Dendritic cell treated with granulocyte-macrophage colony-stimulating factor and Interleukin-4, amounts not matched to agents 40 ng/mL and 50 ng/mL, for 4 days (primary cell): Measurements from ENCODE around the gene FBXL13.
"Not testable (repeated sequence)": the region's sequence is repeated elsewhere in the genome, so short reads cannot be mapped to it uniquely, and the experiment has no call there.

Experiments
- H3K27ac Mint-ChIP-seq: one replicate; pipeline ENCODE4 v1.8.0; 2022; ENCODE audit warnings: mild to moderate bottlenecking, mixed read lengths
- H3K27me3 Mint-ChIP-seq: one replicate; pipeline ENCODE4 v1.8.0; 2022; ENCODE audit warnings: mild to moderate bottlenecking, mixed read lengths
- H3K36me3 Mint-ChIP-seq: one replicate; pipeline ENCODE4 v1.8.0; 2022; ENCODE audit warnings: low read depth, mixed read lengths
- H3K4me1 Mint-ChIP-seq: one replicate; pipeline ENCODE4 v1.8.0; 2022; ENCODE audit warnings: low read depth, mixed read lengths
- H3K4me3 Mint-ChIP-seq: one replicate; pipeline ENCODE4 v1.8.0; 2022; ENCODE audit warnings: mild to moderate bottlenecking, moderate library complexity, mixed read lengths
- H3K9me3 Mint-ChIP-seq: one replicate; pipeline ENCODE4 v1.8.0; 2022; ENCODE audit warnings: mixed read lengths
- intact Hi-C: fragments of 100-400 bp; cut with micrococcal nuclease; formaldehyde crosslinking; loops from one replicate; pipeline ENCODE4 v1.15.0; 2022

Gene FBXL13

GRCh38 chr7:103071000-103071399 is 3.6 kb downstream of the FBXL13 start:
- Mint-ChIP-seq H3K9me3 (no peaks in the 10 kb centered on the region), H3K4me1 (peaks cover 16% of the 10 kb centered on the region), H3K36me3 (peaks cover 12% of the 10 kb centered on the region), H3K4me3 (no peak overlapping the region), H3K27me3 (no peaks in the 10 kb centered on the region), H3K27ac (no peak overlapping the region)
- intact Hi-C loops = loop anchor here (5.0 kb wide), 1 partner anchor 324 kb away; the partner anchor contains the start of gene FAM185A

- Mint-ChIP-seq H3K4me3 (no peak overlapping the region), H3K27me3 (no peaks in the 10 kb centered on the region), H3K4me1 (peaks cover 7% of the 10 kb centered on the region), H3K36me3 (no peaks in the 10 kb centered on the region), H3K27ac (no peak overlapping the region), H3K9me3 (no peaks in the 10 kb centered on the region)
- intact Hi-C loops = no loop called here
Observed at GRCh38 chr7:103068414-103069403, 5.9 kb downstream of the FBXL13 start.

GRCh38 chr7:103065667-103066066 is 8.9 kb downstream of the FBXL13 start:
- intact Hi-C loops = no loop called here
- Mint-ChIP-seq H3K4me3 (no peak overlapping the region), H3K4me1 (peaks cover 4% of the 10 kb centered on the region), H3K27me3 (no peaks in the 10 kb centered on the region), H3K27ac (no peak overlapping the region), H3K36me3 (no peaks in the 10 kb centered on the region), H3K9me3 (no peaks in the 10 kb centered on the region)

- no peak overlapping the region for H3K27ac Mint-ChIP-seq
- no peak overlapping the region for H3K4me3 Mint-ChIP-seq
- intact Hi-C loops = loop anchor here (2.0 kb wide), 1 partner anchor 305 kb away; no protein-coding TSS in a partner anchor
- H3K4me1 Mint-ChIP-seq = peaks cover 9% of the 10 kb centered on the region
- H3K36me3 Mint-ChIP-seq = no peaks in the 10 kb centered on the region
- no peaks in the 10 kb centered on the region for H3K27me3 Mint-ChIP-seq
- H3K9me3 Mint-ChIP-seq = no peaks in the 10 kb centered on the region
Observed at GRCh38 chr7:103063895-103064294, 10.7 kb downstream of the FBXL13 start.

GRCh38 chr7:103059471-103059870 is 15.1 kb downstream of the FBXL13 start:
- Mint-ChIP-seq H3K27ac (no peak overlapping the region), H3K36me3 (no peaks in the 10 kb centered on the region), H3K4me3 (no peak overlapping the region), H3K4me1 (peaks cover 4% of the 10 kb centered on the region), H3K27me3 (no peaks in the 10 kb centered on the region), H3K9me3 (no peaks in the 10 kb centered on the region)
- intact Hi-C loops = no loop called here

GRCh38 chr7:103058122-103058521 is 16.5 kb downstream of the FBXL13 start:
- peaks cover 4% of the 10 kb centered on the region for H3K4me1 Mint-ChIP-seq
- H3K27ac Mint-ChIP-seq = no peak overlapping the region
- H3K27me3 Mint-ChIP-seq = no peaks in the 10 kb centered on the region

GRCh38 chr7:103056006-103056405 is 18.6 kb downstream of the FBXL13 start:
- H3K4me1 Mint-ChIP-seq, H3K36me3 Mint-ChIP-seq, H3K27ac Mint-ChIP-seq, H3K9me3 Mint-ChIP-seq, intact Hi-C loops, H3K4me3 Mint-ChIP-seq, H3K27me3 Mint-ChIP-seq: not testable (repeated sequence)

More at GRCh38 chr7:103058122-103058521, 16.5 kb downstream of the FBXL13 start:
- Mint-ChIP-seq H3K36me3 (no peaks in the 10 kb centered on the region), H3K9me3 (no peaks in the 10 kb centered on the region), H3K4me3 (no peak overlapping the region)
- intact Hi-C loops = no loop called here

GRCh38 chr7:103051519-103051918 is 23.1 kb downstream of the FBXL13 start:
- no peaks in the 10 kb centered on the region for H3K36me3 Mint-ChIP-seq
- no peak overlapping the region for H3K27ac Mint-ChIP-seq
- peaks cover 22% of the 10 kb centered on the region for H3K9me3 Mint-ChIP-seq
- no peaks in the 10 kb centered on the region for H3K27me3 Mint-ChIP-seq
- intact Hi-C loops = no loop called here
- no peaks in the 10 kb centered on the region for H3K4me1 Mint-ChIP-seq
- no peak overlapping the region for H3K4me3 Mint-ChIP-seq

- intact Hi-C loops = loop anchor here (10.0 kb wide), 1 partner anchor 174 kb away; no protein-coding TSS in a partner anchor
- no peak overlapping the region for H3K4me3 Mint-ChIP-seq
- peaks cover 22% of the 10 kb centered on the region for H3K9me3 Mint-ChIP-seq
- no peaks in the 10 kb centered on the region for H3K27me3 Mint-ChIP-seq
- H3K36me3 Mint-ChIP-seq = no peaks in the 10 kb centered on the region
- no peak overlapping the region for H3K27ac Mint-ChIP-seq
- H3K4me1 Mint-ChIP-seq = peaks cover 5% of the 10 kb centered on the region
Observed at GRCh38 chr7:103048833-103049232, 25.8 kb downstream of the FBXL13 start.

GRCh38 chr7:103041815-103042214 is 32.8 kb downstream of the FBXL13 start:
- not testable (repeated sequence) for H3K4me1 Mint-ChIP-seq, H3K4me3 Mint-ChIP-seq
- intact Hi-C loops = loop anchor here (10.0 kb wide), 1 partner anchor 167 kb away; no protein-coding TSS in a partner anchor

GRCh38 chr7:103037823-103038739 is 36.5 kb downstream of the FBXL13 start:
- intact Hi-C loops, H3K27me3 Mint-ChIP-seq, H3K36me3 Mint-ChIP-seq, H3K4me1 Mint-ChIP-seq, H3K27ac Mint-ChIP-seq, H3K4me3 Mint-ChIP-seq: not testable (repeated sequence)
- peaks cover 10% of the 10 kb centered on the region for H3K9me3 Mint-ChIP-seq

More at GRCh38 chr7:103041815-103042214, 32.8 kb downstream of the FBXL13 start:
- peaks cover 14% of the 10 kb centered on the region for H3K9me3 Mint-ChIP-seq
- H3K27me3 Mint-ChIP-seq, H3K36me3 Mint-ChIP-seq, H3K27ac Mint-ChIP-seq: not testable (repeated sequence)

GRCh38 chr7:103037476-103037822 is 37.1 kb downstream of the FBXL13 start:
- Mint-ChIP-seq H3K4me3 (no peak overlapping the region), H3K27me3 (no peaks in the 10 kb centered on the region), H3K36me3 (no peaks in the 10 kb centered on the region), H3K9me3 (peaks cover 4% of the 10 kb centered on the region), H3K4me1 (no peaks in the 10 kb centered on the region), H3K27ac (no peak overlapping the region)
- intact Hi-C loops = no loop called here

- intact Hi-C loops, H3K9me3 Mint-ChIP-seq: not testable (repeated sequence)
Observed at GRCh38 chr7:103034318-103034717, 40.3 kb downstream of the FBXL13 start.

GRCh38 chr7:103031781-103032180 is 42.8 kb downstream of the FBXL13 start:
- Mint-ChIP-seq H3K27me3 (no peaks in the 10 kb centered on the region), H3K9me3 (peaks cover 8% of the 10 kb centered on the region), H3K4me1 (no peaks in the 10 kb centered on the region), H3K4me3 (no peak overlapping the region), H3K36me3 (no peaks in the 10 kb centered on the region), H3K27ac (no peak overlapping the region)
- intact Hi-C loops = no loop called here

More at GRCh38 chr7:103034318-103034717, 40.3 kb downstream of the FBXL13 start:
- not testable (repeated sequence) for H3K27ac Mint-ChIP-seq, H3K4me1 Mint-ChIP-seq, H3K27me3 Mint-ChIP-seq, H3K4me3 Mint-ChIP-seq, H3K36me3 Mint-ChIP-seq
